ENCODE results near the gene SLC6A5. TPM values are rescaled to one million over a fixed set of nuclear protein-coding genes. Genes with fewer than 3 reads are reported as not detected.

The SLC6A5 gene
- total RNA-seq, 1 donor from 2014 or later: not detected

DNA sequence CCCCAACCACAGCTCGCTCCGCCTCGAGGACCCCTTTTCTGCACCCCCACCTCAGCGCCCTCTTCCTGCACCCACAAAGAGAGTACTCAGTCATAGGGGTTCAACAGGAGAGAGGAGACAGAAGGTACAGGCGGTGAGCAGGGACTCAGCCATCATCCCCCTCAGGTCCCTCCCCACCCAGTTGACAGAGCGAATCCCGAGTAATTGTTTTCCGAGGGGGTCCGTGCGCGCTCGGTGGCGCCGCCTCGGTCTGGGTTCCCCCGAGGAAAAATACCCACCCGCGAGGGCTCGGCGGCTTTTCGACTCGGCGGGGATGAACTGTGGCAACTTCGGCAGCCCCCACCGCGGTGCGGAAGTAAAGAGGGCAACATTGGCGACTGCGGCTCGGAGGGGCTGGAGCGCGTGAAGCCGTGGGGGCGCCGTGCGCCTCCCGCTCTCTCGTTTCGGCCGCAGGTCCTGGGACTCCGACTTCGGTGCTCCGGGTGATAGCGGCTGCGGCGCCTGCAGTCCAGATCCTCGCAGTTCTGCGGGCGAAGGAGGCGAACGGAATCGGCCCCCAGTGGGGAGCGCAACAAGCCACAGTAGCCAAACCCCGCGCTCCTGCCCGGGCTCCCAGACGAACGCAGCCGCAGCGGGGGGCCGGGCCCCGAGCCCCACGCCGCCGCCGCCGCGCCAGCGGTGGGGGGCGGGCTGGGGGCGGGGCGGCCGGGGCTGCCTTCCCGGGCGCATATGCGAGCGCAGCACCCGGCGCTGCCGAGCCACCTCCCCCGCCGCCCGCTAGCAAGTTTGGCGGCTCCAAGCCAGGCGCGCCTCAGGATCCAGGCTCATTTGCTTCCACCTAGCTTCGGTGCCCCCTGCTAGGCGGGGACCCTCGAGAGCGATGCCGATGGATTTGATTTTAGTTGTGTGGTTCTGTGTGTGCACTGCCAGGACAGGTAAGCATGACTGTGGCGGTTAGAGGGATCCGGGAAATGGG lies 69.7 kb downstream of the SLC6A5 start, which contains the start of gene NELL1:
Gene NELL1 (plus strand): TSS at position 743 of the 976 bp plus-strand sequence.
- no peak for DNase-seq (ENCODE audit: low spot score)

DNA sequence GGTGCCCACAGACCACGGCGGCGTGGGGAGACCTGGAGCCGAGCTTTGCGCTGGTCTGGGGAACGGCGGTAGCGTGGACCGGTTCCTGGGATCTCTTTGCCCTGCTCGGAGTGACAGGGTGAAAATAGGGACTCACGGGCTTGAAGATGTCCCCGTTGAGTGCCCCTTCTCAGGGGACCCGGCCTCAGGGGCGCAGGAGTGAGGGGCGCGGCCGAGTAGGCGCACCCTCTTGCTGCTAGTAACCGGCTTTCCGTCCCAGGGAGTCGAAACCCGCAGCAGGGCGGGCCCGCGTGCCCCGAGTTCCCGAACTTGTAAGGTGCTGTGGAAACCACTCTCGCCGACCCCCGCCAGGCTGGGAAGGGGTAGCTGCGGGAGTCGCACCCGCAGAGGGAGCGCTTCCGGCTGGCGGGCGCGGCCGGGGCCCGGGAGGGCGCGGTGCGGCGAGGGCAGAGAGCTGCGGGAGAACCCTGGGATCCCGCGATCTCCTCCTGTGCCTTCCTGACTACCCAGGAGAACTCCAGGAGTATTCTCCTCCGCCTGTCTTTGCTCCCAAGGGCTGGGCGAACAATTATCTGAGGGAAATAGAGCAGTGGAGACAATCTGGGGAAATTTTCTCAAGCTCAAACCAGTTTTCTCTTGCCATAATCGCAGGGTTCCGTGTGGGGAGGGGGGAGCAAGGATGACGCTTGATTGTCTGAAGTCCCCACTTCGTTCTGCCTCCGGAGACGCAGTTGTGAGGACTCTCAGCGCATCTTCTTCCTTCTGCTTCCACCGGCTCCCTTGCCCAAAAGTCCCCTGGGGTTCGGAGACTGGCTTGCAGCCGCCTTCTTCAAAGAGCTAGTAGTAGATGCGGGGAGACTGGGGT lies 70.6 kb downstream of the SLC6A5 start:
- no peak for DNase-seq (ENCODE audit: low spot score)

DNA sequence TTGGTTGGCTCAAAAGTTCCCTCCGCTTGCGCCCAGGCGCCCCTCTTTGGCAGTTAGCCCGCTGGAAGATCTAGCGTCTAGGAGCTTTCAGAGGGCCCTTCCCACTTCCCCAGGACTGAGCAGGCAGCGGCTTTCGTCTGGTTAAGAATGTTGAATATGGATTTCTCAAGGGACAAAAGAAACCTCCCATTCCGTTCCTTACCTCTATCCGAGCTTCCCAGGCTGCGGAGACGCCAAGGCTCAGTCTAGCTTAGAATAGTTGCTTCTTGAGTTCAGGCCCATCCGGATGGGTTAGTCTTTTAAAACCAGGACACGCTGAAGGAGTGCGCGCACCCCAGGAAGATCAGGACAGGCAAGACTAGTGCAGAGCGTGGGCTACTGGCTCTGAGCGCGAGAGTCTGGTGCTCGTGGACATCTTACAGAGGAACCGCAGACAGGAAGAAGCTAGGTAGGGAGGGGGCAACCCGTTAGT lies 71.6 kb downstream of the SLC6A5 start:
- DNase-seq (ENCODE audit: low spot score): no peak

GRCh38 chr11:20671856-20672546 lies 72.6 kb downstream of the SLC6A5 start:
- no peak for DNase-seq (ENCODE audit: low spot score)

GRCh38 chr11:20672575-20672974 lies 73.2 kb downstream of the SLC6A5 start:
- no peak for DNase-seq (ENCODE audit: low spot score)

DNA sequence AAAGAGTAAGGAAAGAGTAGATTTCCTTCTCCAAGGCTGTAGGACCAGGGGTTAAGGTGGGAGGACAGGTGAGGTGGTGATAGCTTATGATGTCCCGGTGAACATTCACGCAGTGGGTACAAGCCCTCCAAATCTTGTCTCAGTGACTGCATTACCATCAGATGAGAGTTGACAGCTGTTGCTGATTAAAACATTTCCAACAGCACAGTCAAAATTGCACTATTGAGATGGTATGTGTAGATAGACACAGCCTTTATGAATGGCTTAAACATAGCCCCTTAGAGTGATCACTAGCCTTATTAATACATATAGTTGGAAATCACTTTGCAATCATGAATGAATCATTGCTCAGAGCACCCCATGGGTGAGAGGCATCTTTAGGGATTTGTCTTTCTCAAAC lies 77.2 kb downstream of the SLC6A5 start:
- no peak for DNase-seq (ENCODE audit: low spot score)

- DNase-seq (ENCODE audit: low spot score): no peak
Measured at GRCh38 chr11:20688761-20689160, 89.4 kb downstream of the SLC6A5 start.

- no peak for DNase-seq (ENCODE audit: low spot score)
Measured at GRCh38 chr11:20707876-20708275, 108.5 kb downstream of the SLC6A5 start.

Other genes with a start within 250 kb of the SLC6A5 start
- 29.2 TPM for gene HTATIP2, start 235.9 kb upstream of the SLC6A5 start, total RNA-seq
- gene PRMT3, start 211.9 kb upstream of the SLC6A5 start, total RNA-seq: 26.5 TPM
- not detected for gene NELL1, start 70.0 kb downstream of the SLC6A5 start, total RNA-seq

All from ureter (tissue), 1 donor.